Inferior parietal cortex (tissue), 1 donor: ENCODE data around the gene ATP13A2.
A peak's percentile ranks its signal among the peaks of the same experiment; 100 is the strongest.
"Not testable (repeated sequence)": the region's sequence is repeated elsewhere in the genome, so short reads cannot be mapped to it uniquely, and the experiment has no call there.

Source experiments
- DNase-seq: peaks from one replicate; pipeline ENCODE4 v3.0.0-alpha.2; 2016; ENCODE audit errors: extremely low spot score

ATP13A2 gene

GRCh38 chr1:16978139-16978538 lies 33.6 kb downstream of the ATP13A2 start:
- DNase-seq: no peak

- DNase-seq: no peak
These were observed 34.4 kb downstream of the ATP13A2 start for GRCh38 chr1:16977377-16977776.

- no peak for DNase-seq
These were observed 34.8 kb downstream of the ATP13A2 start for GRCh38 chr1:16976966-16977365.

- DNase-seq: no peak
These were observed 35.9 kb downstream of the ATP13A2 start for GRCh38 chr1:16975838-16976237.

- no peak for DNase-seq
These were observed 36.5 kb downstream of the ATP13A2 start for GRCh38 chr1:16975211-16975610.

GRCh38 chr1:16973215-16973614 lies 38.5 kb downstream of the ATP13A2 start:
- no peak for DNase-seq

GRCh38 chr1:16972189-16972895 lies 39.4 kb downstream of the ATP13A2 start:
- no peak for DNase-seq

- no peak for DNase-seq
These were observed 40.2 kb downstream of the ATP13A2 start for GRCh38 chr1:16971341-16972188.

GRCh38 chr1:16970132-16970910 lies 41.4 kb downstream of the ATP13A2 start:
- no peak for DNase-seq

GRCh38 chr1:16969651-16970050 lies 42.1 kb downstream of the ATP13A2 start:
- no peak for DNase-seq

- DNase-seq: no peak
These were observed 42.6 kb downstream of the ATP13A2 start for GRCh38 chr1:16969057-16969611.

- DNase-seq: no peak
These were observed 43.4 kb downstream of the ATP13A2 start for GRCh38 chr1:16968372-16968771.

GRCh38 chr1:16967962-16968361 lies 43.8 kb downstream of the ATP13A2 start:
- DNase-seq: no peak

- no peak for DNase-seq
These were observed 44.6 kb downstream of the ATP13A2 start for GRCh38 chr1:16967095-16967575.

- DNase-seq: no peak
These were observed 45.4 kb downstream of the ATP13A2 start for GRCh38 chr1:16966282-16966681.

GRCh38 chr1:16965486-16966067 lies 46.2 kb downstream of the ATP13A2 start:
- no peak for DNase-seq

GRCh38 chr1:16964169-16964568 lies 47.6 kb downstream of the ATP13A2 start:
- DNase-seq: not testable (repeated sequence)

- no peak for DNase-seq
These were observed 50.2 kb downstream of the ATP13A2 start for GRCh38 chr1:16961297-16962133.

- DNase-seq: peak; percentile 27
These were observed 51.0 kb downstream of the ATP13A2 start for GRCh38 chr1:16960560-16961296.

- no peak for DNase-seq
These were observed 53.3 kb downstream of the ATP13A2 start for GRCh38 chr1:16958475-16958874.
